Measurements from ENCODE around the gene DLX2. TPM values are rescaled to one million over a fixed set of nuclear protein-coding genes. Genes with fewer than 3 reads are reported as not detected.
A peak's percentile ranks its signal among the peaks of the same experiment; 100 is the strongest.

DLX2 gene
- total RNA-seq, 5 donors from 2014 or later (not counting 1 experiment from before 2014, with no cell fraction given): 0.16 to 0.19 TPM; not detected in 3

DNA sequence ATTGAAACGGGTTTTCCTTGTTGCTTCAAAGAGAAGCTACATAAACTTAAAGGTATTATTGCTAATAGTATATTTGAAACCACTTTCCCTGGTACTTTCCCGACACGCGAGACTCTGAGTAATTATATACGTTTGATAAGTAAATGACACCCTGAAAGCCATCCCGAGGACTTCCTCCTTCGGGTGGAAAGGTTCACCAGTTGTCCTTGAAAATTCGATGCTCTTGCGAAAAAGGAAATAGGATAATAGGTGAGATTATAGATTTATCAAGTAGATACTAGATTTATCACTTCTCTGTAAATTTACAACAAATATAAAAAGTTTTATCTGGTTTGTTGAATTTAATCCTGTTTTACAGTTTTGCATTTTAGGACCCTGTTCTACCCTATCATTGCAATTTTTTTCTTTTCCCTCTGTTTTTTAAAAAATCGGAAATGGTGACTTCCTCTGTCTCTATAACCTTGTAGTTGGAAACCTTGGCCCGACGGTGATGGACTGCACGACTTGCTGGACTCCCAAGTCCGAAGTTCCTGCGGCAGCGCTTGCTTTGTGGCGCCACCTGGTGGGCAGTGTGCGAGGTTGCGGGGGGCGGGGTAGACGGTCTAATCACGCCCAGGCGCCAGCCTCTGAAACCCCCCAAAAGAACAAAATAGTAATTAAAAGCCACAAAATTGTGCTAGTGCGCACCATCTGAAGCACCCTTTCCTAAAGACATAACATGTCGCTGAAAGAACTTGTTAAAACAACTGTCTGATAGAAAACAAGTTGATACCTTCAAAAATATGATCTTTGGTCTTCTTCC is 972 bp upstream of the DLX2 start:
- Histone ChIP-seq H3K4me3 (ENCODE audit: control insufficient read depth in 1 of 2, extremely low read depth in 1 of 2, low read length in 1 of 2) (peak overlapping the region in 1 of 2 donors; percentile 77), H3K4me1 (ENCODE audit: control insufficient read depth in 1 of 2, extremely low read depth in 1 of 2, insufficient read depth in 2 of 2, low read length in 2 of 2) (peaks cover 26 to 85% of the 10 kb centered on the region in 2 experiments), H3K36me3 (ENCODE audit: control insufficient read depth in 2 of 2, extremely low read depth in 1 of 2, insufficient read depth in 1 of 2, low read length in 1 of 2) (no peaks in the 10 kb centered on the region), H3K27me3 (replicated peaks in 1 of 2; ENCODE audit: control insufficient read depth in 2 of 2, extremely low read depth in 1 of 2, insufficient read depth in 2 of 2, low read length in 1 of 2) (peaks cover 23 to 94% of the 10 kb centered on the region in 2 experiments), H3K27ac (ENCODE audit: low read length) (no peak overlapping the region), H3K9me3 (no peaks in the 10 kb centered on the region)
- CTCF ChIA-PET: interaction anchor here (0.5 to 2.4 kb wide), 4 partner anchors 19 to 1704 kb away, joined by 3 to 9 read pairs (median 4); partner anchors contain the start of gene DLX1 (in 1 of the 2)
- 2% methylated on average over 7 of the region's 25 CpGs for WGBS (ENCODE audit: insufficient coverage)
- ATAC-seq (replicated peaks in 1 of 4) (peak in 2 of 4 experiments; percentile 17 to 34), DNase-seq (peak in 32 of 35 experiments; percentile 33 to 82 (median 60))
- Mint-ChIP-seq H3K27me3 (peaks cover 52 to 84% of the 10 kb centered on the region in 2 donors), H3K4me3 (peak overlapping the region; percentile 47 to 86 (median 75)), H3K36me3 (no peaks in the 10 kb centered on the region), H3K4me1 (peaks cover 54 to 61% (median 59%) of the 10 kb centered on the region in 3 donors), H3K27ac (peak overlapping the region in 1 of 2 donors; percentile 44), H3K9me3 (no peaks in the 10 kb centered on the region)
- POLR2A ChIA-PET: no interaction called here

DNA sequence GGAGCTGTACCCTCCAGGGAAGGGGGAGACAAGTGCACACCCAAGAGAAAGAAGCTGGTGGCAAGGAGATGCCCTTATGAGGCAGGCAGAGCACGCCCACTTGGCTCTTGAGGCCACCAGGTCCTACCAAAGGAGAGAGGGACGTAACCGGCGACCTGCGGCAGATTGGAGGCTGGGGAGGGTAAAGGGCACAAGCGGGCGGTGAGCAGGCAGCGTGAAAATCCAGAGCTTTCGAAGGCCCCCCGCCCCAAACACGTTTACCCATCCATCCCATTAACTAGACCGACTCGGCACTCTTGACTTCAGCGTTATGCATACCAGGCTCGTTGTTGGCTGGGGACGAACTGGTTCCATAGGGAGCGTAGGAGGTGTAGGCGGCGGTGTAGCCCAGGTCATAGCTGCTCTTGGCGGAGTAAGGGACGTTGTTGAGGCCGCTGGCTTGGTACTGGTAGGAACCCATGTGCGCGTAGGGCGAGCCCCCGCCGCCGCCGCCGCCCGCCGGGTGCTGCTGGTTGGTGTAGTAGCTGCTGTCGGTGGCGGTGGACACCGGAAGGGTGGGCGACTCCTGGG is 794 bp downstream of the DLX2 start:
- Histone ChIP-seq H3K27ac (ENCODE audit: low read length) (no peak overlapping the region), H3K9me3 (no peaks in the 10 kb centered on the region), H3K4me3 (ENCODE audit: control insufficient read depth in 1 of 2, extremely low read depth in 1 of 2, low read length in 1 of 2) (peak overlapping the region; percentile 52 to 77), H3K4me1 (ENCODE audit: control insufficient read depth in 1 of 2, extremely low read depth in 1 of 2, insufficient read depth in 2 of 2, low read length in 2 of 2) (peaks cover 29 to 88% of the 10 kb centered on the region in 2 experiments), H3K27me3 (replicated peaks in 1 of 2; ENCODE audit: control insufficient read depth in 2 of 2, extremely low read depth in 1 of 2, insufficient read depth in 2 of 2, low read length in 1 of 2) (peaks cover 17 to 94% of the 10 kb centered on the region in 2 experiments), H3K36me3 (ENCODE audit: control insufficient read depth in 2 of 2, extremely low read depth in 1 of 2, insufficient read depth in 1 of 2, low read length in 1 of 2) (no peaks in the 10 kb centered on the region)
- Mint-ChIP-seq H3K9me3 (no peaks in the 10 kb centered on the region), H3K27me3 (peaks cover 47 to 83% of the 10 kb centered on the region in 2 donors), H3K27ac (no peak overlapping the region), H3K36me3 (no peaks in the 10 kb centered on the region), H3K4me3 (peak overlapping the region; percentile 75 to 86 (median 75)), H3K4me1 (peaks cover 49 to 65% (median 57%) of the 10 kb centered on the region in 3 donors)
- DNase-seq (peak in 5 of 35 experiments; percentile 23 to 50 (median 40)), ATAC-seq (replicated peaks in 1 of 4) (peak; percentile 15 to 31 (median 24))
- WGBS (ENCODE audit: insufficient coverage): 1% methylated on average over 24 of the region's 36 CpGs
- ChIA-PET POLR2A (no interaction called here), CTCF (interaction anchor here (0.7 to 1.4 kb wide), 7 partner anchors 9 to 394 kb away, joined by 3 to 4 read pairs (median 3); partner anchors contain the start of gene HAT1 (in 1 of the 2))

DNA sequence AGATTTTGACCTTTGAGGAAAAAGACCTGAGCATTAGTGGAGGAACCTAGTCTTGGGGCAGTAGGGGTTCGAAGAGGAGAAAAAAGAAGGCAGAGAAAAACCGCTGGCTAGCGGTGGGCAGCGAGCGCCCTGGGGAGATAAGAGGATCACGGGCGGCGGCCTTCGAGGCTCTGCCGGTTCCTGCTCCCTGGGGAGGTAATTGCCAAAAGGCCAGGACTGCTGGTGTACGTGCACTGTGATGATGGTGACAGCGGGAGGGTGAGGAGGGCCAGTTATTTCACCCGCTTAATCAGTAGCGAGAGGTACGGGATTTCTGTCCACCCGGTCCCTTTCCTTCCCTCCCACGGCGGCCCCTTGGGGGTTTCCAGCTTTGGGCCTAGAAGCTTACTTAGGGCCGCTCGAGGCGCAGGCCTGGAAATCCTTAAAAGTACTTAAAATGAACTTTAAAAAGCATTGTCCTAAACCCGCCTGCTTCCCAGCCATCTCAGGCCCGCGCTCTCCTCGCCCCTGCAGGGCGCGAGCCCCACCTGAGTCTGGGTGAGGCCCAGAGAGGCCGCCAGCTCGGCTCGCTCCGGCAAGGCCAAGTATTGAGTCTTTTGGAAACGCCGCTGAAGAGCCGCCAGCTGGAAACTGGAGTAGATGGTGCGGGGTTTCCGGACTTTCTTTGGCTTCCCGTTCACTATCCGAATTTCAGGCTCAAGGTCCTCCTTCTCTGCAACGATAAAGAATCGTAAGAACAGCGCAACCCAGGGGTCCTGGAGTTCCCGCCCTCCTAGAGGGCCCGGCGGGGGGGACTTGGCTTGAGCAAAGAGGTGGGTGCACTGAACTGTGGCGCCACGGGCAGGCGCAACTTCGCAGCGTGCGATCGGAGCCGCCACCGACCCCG is 1.5 kb downstream of the DLX2 start:
- peak overlapping the region; percentile 52 to 77 for H3K4me3 ChIP-seq (ENCODE audit: control insufficient read depth in 1 of 2, extremely low read depth in 1 of 2, low read length in 1 of 2)
- H3K36me3 Mint-ChIP-seq: no peaks in the 10 kb centered on the region

DNA sequence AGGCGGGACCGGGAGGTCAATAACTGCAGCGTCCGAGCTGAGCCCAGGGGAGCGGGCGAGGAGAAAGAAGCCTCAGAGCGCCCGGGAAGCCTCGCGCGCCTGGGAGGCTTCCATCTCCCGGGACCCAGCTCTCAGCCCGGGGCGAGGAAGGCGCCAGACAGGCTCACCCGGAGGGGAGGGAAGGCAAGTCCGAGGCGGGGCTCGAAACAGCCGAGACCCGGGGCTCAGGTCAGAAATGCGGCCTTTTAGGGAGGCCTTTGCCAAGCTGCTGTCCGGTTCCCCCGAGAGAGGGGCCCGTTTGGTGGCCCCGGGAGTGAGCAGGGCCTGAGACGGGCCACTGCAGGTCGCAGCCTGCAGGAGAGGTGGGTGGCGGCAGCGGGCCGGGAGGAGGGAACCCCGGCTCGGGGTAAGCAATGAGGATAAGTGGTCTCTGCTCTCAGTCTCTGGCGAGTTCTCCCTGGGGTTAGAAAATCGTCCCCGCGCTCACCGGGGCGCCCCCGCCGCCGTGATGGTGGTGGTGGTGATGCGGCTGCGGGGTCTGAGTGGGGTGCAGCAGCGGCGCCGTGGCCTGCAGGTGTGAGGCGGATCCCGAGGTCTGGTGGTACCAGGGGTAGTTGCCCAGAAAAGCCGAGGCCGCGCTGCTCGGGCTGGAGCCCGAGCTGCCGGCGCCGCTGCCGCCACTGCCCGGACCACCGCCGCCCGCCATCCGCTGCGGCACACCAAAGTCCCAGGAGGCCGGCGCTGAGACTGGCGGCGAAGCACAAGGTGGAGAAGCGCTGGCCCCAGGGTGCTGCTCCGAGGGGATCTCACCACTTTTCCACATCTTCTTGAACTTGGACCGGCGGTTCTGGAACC is 2.4 kb downstream of the DLX2 start:
- POLR2A ChIA-PET: no interaction called here
- Histone ChIP-seq H3K27ac (ENCODE audit: low read length) (no peak overlapping the region), H3K9me3 (no peaks in the 10 kb centered on the region), H3K4me1 (ENCODE audit: control insufficient read depth in 1 of 2, extremely low read depth in 1 of 2, insufficient read depth in 2 of 2, low read length in 2 of 2) (peaks cover 39 to 89% of the 10 kb centered on the region in 2 experiments), H3K27me3 (replicated peaks in 1 of 2; ENCODE audit: control insufficient read depth in 2 of 2, extremely low read depth in 1 of 2, insufficient read depth in 2 of 2, low read length in 1 of 2) (peaks cover 13 to 94% of the 10 kb centered on the region in 2 experiments), H3K36me3 (ENCODE audit: control insufficient read depth in 2 of 2, extremely low read depth in 1 of 2, insufficient read depth in 1 of 2, low read length in 1 of 2) (no peaks in the 10 kb centered on the region), H3K4me3 (ENCODE audit: control insufficient read depth in 1 of 2, extremely low read depth in 1 of 2, low read length in 1 of 2) (peak overlapping the region in 1 of 2 donors; percentile 77)
- 6% methylated on average over 67 of the region's 72 CpGs for whole genome bisulfite sequencing (ENCODE audit: insufficient coverage)
- Mint-ChIP-seq H3K9me3 (no peaks in the 10 kb centered on the region), H3K27ac (peak overlapping the region in 1 of 2 donors; percentile 27), H3K4me1 (peaks cover 53 to 67% (median 63%) of the 10 kb centered on the region in 3 donors), H3K4me3 (peak overlapping the region in 2 of 3 donors; percentile 28 to 86), H3K36me3 (no peaks in the 10 kb centered on the region), H3K27me3 (peaks cover 53 to 82% of the 10 kb centered on the region in 2 donors)
- DNase-seq (peak in 2 of 35 experiments; percentile 25 to 32), ATAC-seq (replicated peaks in 1 of 4) (no peak)
- CTCF ChIA-PET: no interaction called here

More for the DNA sequence above, 1.5 kb downstream of the DLX2 start:
- ChIA-PET POLR2A (no interaction called here), CTCF (interaction anchor here (0.7 to 1.4 kb wide), 6 partner anchors 8 to 393 kb away, joined by 3 to 4 read pairs (median 4); partner anchors contain the start of gene HAT1 (in 1 of the 2))
- no peaks in the 10 kb centered on the region for H3K9me3 Mint-ChIP-seq
- peaks cover 17 to 94% of the 10 kb centered on the region in 2 experiments for H3K27me3 ChIP-seq (replicated peaks in 1 of 2; ENCODE audit: control insufficient read depth in 2 of 2, extremely low read depth in 1 of 2, insufficient read depth in 2 of 2, low read length in 1 of 2)
- no peaks in the 10 kb centered on the region for H3K9me3 ChIP-seq
- peaks cover 52 to 82% of the 10 kb centered on the region in 2 donors for H3K27me3 Mint-ChIP-seq
- peaks cover 49 to 65% (median 60%) of the 10 kb centered on the region in 3 donors for H3K4me1 Mint-ChIP-seq
- H3K36me3 ChIP-seq (ENCODE audit: control insufficient read depth in 2 of 2, extremely low read depth in 1 of 2, insufficient read depth in 1 of 2, low read length in 1 of 2): no peaks in the 10 kb centered on the region
- H3K4me1 ChIP-seq (ENCODE audit: control insufficient read depth in 1 of 2, extremely low read depth in 1 of 2, insufficient read depth in 2 of 2, low read length in 2 of 2): peaks cover 34 to 88% of the 10 kb centered on the region in 2 experiments
- ATAC-seq (replicated peaks in 1 of 4) (peak in 1 of 4 experiments; percentile 9), DNase-seq (peak in 2 of 35 experiments; percentile 16 to 42)
- H3K4me3 Mint-ChIP-seq: peak overlapping the region; percentile 75 to 86 (median 75)
- 12% methylated on average over 45 of the region's 54 CpGs for WGBS (ENCODE audit: insufficient coverage)
- H3K27ac ChIP-seq (ENCODE audit: low read length): no peak overlapping the region
- peak overlapping the region in 1 of 2 donors; percentile 27 for H3K27ac Mint-ChIP-seq

DNA sequence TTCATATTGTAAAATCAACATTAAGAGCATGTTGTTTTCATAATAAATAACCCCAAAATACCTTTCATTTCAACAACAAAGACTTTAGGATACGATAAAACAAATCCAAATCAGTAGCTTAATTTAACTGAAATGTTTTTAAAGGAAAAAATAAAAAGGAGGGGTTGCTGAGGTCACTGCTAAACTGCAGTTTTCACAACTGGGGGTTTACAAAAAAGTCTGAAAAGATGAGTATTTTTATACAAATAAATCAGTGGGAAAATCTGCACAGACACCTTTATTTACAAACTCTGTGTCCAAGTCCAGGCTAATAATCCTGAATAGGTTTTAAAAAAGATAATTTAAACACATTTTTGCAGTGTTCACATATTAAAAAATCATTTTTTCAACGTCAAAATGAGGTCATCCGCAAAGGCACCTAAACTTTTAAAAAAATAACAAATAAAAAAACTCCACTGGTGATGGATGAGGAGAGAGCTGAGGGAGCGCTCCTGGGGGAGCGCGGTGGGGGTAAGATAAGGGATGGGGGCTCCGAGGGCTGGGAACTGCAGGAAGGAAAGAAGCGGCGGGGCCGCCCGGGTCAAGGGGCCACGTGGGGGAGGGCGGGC is 3.1 kb downstream of the DLX2 start:
- Mint-ChIP-seq H3K36me3 (no peaks in the 10 kb centered on the region), H3K4me1 (peaks cover 56 to 68% (median 66%) of the 10 kb centered on the region in 3 donors), H3K27ac (no peak overlapping the region), H3K27me3 (peaks cover 52 to 80% of the 10 kb centered on the region in 2 donors), H3K9me3 (no peaks in the 10 kb centered on the region), H3K4me3 (peak overlapping the region in 1 of 3 donors; percentile 86)
- ATAC-seq (replicated peaks in 1 of 4) (no peak), DNase-seq (no peak)
- Histone ChIP-seq H3K4me1 (ENCODE audit: control insufficient read depth in 1 of 2, extremely low read depth in 1 of 2, insufficient read depth in 2 of 2, low read length in 2 of 2) (peaks cover 42 to 97% of the 10 kb centered on the region in 2 experiments), H3K4me3 (ENCODE audit: control insufficient read depth in 1 of 2, extremely low read depth in 1 of 2, low read length in 1 of 2) (no peak overlapping the region), H3K27me3 (replicated peaks in 1 of 2; ENCODE audit: control insufficient read depth in 2 of 2, extremely low read depth in 1 of 2, insufficient read depth in 2 of 2, low read length in 1 of 2) (peaks cover 13 to 94% of the 10 kb centered on the region in 2 experiments), H3K36me3 (ENCODE audit: control insufficient read depth in 2 of 2, extremely low read depth in 1 of 2, insufficient read depth in 1 of 2, low read length in 1 of 2) (no peaks in the 10 kb centered on the region), H3K27ac (ENCODE audit: low read length) (no peak overlapping the region), H3K9me3 (no peaks in the 10 kb centered on the region)
- POLR2A ChIA-PET: no interaction called here
- CTCF ChIA-PET: interaction anchor here in 1 of 2 donors (1.2 kb wide), 1 partner anchor 15 kb away, joined by 3 read pairs; the partner anchor contains the start of gene DLX1
- WGBS (ENCODE audit: insufficient coverage): 3% methylated on average over 9 of the region's 13 CpGs

Data from T-cell (primary cell).